ENCODE measurements around the gene TACSTD2. TPM values are rescaled to one million over a fixed set of nuclear protein-coding genes. Genes with fewer than 3 reads are reported as not detected.

TACSTD2 gene
- total RNA-seq, 1 experiment from 2014 or later: 12.2 TPM

GRCh38 chr1:58622571-58622970, 45.5 kb upstream of the TACSTD2 start:
- ATAC-seq (no peak), DNase-seq (ENCODE audit: low read depth, low spot score) (no peak)
- H3K36me3 ChIP-seq (ENCODE audit: control insufficient read depth in 1 of 2, insufficient read depth in 2 of 2, low read length in 2 of 2): no peaks in the 10 kb centered on the region
- no peak overlapping the region for H2AFZ ChIP-seq (ENCODE audit: low read depth, low read length, poor library complexity, severe bottlenecking)
- H3K4me2 ChIP-seq (ENCODE audit: low read length): no peak overlapping the region
- H3K27ac ChIP-seq (ENCODE audit: low read depth, low read length): no peak overlapping the region
- BruUV-seq (replicated peaks): no TSS peak
- ChIA-PET POLR2A (no interaction called here), CTCF (no interaction called here), RAD21 (ENCODE audit: low non-redundant PET in 1 of 2, low total read pairs in 2 of 2, uncharacterized antibody in 2 of 2, unreplicated experiment in 2 of 2) (no interaction called here)
- no peaks in the 10 kb centered on the region for H3K9me2 ChIP-seq (ENCODE audit: insufficient read depth)
- no peak overlapping the region for H3K9ac ChIP-seq (ENCODE audit: low read length)
- H4K20me1 ChIP-seq (ENCODE audit: insufficient read depth): no peaks in the 10 kb centered on the region
- no peak overlapping the region for H3K4me3 ChIP-seq (replicated peaks in 1 of 2; ENCODE audit: low read depth in 1 of 2, low read length in 2 of 2)
- intact Hi-C loops (cut with micrococcal nuclease): no loop called here
- H3K4me1 ChIP-seq (ENCODE audit: control insufficient read depth in 1 of 2, insufficient read depth in 2 of 2, low read length in 2 of 2): peaks cover 2 to 29% of the 10 kb centered on the region in 2 experiments; a peak in 2 of 4 replicates
- no peaks in the 10 kb centered on the region for H3K9me3 ChIP-seq (ENCODE audit: control insufficient read depth in 1 of 2, insufficient read depth in 1 of 2, low read depth in 1 of 2, low read length in 2 of 2)
- H3K27me3 ChIP-seq (ENCODE audit: insufficient read depth, low read length): no peaks in the 10 kb centered on the region
- no peak for TF ChIP-seq ZBTB33 (IDR thresholded peaks at IDR 0.05; ENCODE audit: extremely low read depth, insufficient replicate concordance, low read length)
- H3K79me2 ChIP-seq (ENCODE audit: insufficient read depth, low read length): no peaks in the 10 kb centered on the region

- intact Hi-C loops (cut with micrococcal nuclease): no loop called here
- no peak for ATAC-seq
These were observed 44.3 kb upstream of the TACSTD2 start for GRCh38 chr1:58621391-58621790.

More at GRCh38 chr1:58621391-58621790, 44.3 kb upstream of the TACSTD2 start:
- Histone ChIP-seq H3K4me1 (ENCODE audit: control insufficient read depth in 1 of 2, insufficient read depth in 2 of 2, low read length in 2 of 2) (peaks cover 2 to 29% of the 10 kb centered on the region in 2 experiments; a peak in 2 of 4 replicates), H3K4me2 (ENCODE audit: low read length) (no peak overlapping the region), H3K36me3 (ENCODE audit: control insufficient read depth in 1 of 2, insufficient read depth in 2 of 2, low read length in 2 of 2) (no peaks in the 10 kb centered on the region), H4K20me1 (ENCODE audit: insufficient read depth) (no peaks in the 10 kb centered on the region), H3K9me2 (ENCODE audit: insufficient read depth) (no peaks in the 10 kb centered on the region), H3K27ac (ENCODE audit: low read depth, low read length) (no peak overlapping the region), H2AFZ (ENCODE audit: low read depth, low read length, poor library complexity, severe bottlenecking) (no peak overlapping the region), H3K4me3 (replicated peaks in 1 of 2; ENCODE audit: low read depth in 1 of 2, low read length in 2 of 2) (no peak overlapping the region), H3K9me3 (ENCODE audit: control insufficient read depth in 1 of 2, insufficient read depth in 1 of 2, low read depth in 1 of 2, low read length in 2 of 2) (no peaks in the 10 kb centered on the region), H3K79me2 (ENCODE audit: insufficient read depth, low read length) (no peaks in the 10 kb centered on the region), H3K9ac (ENCODE audit: low read length) (no peak overlapping the region), H3K27me3 (ENCODE audit: insufficient read depth, low read length) (no peaks in the 10 kb centered on the region)
- TF ChIP-seq RAD21 (IDR thresholded peaks at IDR 0.05; ENCODE audit: low read depth) (no peak), SP1 (IDR thresholded peaks at IDR 0.05; ENCODE audit: low read depth) (no peak), YY1 (IDR thresholded peaks at IDR 0.05; ENCODE audit: extremely low read depth, insufficient replicate concordance, low read depth, low read length) (no peak), POLR2AphosphoS5 (IDR thresholded peaks at IDR 0.05; ENCODE audit: low read depth, low read length) (no peak), ELF1 (IDR thresholded peaks at IDR 0.05; ENCODE audit: borderline replicate concordance, low read depth) (no peak), SRF (IDR thresholded peaks at IDR 0.05; ENCODE audit: low read depth) (no peak)
- BruUV-seq (replicated peaks): no TSS peak
- CTCF ChIA-PET: no interaction called here
- POLR2A ChIA-PET: no interaction called here
- RAD21 ChIA-PET (ENCODE audit: low non-redundant PET in 1 of 2, low total read pairs in 2 of 2, uncharacterized antibody in 2 of 2, unreplicated experiment in 2 of 2): no interaction called here
- DNase-seq (ENCODE audit: low read depth, low spot score): no peak
